ENCODE data around the gene ADAMTS1.

DNA sequence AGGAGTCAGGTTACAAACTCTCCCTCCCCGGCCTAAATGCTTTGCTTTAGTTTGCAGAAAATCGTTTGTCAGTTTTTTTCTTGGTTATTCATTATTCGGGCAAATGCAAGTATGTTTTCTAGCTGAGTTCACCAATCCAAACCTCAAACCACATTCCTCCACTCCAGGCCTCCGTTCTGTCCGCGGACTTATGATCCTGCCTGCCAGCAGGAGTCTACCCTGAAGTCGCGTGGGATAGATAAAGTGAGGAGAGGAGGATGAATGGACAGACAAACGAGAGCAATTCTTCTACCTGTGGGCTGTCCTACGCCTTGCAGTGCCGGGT is 1.3 kb downstream of the ADAMTS1 start:
- TF ChIP-seq, protein P1, sequence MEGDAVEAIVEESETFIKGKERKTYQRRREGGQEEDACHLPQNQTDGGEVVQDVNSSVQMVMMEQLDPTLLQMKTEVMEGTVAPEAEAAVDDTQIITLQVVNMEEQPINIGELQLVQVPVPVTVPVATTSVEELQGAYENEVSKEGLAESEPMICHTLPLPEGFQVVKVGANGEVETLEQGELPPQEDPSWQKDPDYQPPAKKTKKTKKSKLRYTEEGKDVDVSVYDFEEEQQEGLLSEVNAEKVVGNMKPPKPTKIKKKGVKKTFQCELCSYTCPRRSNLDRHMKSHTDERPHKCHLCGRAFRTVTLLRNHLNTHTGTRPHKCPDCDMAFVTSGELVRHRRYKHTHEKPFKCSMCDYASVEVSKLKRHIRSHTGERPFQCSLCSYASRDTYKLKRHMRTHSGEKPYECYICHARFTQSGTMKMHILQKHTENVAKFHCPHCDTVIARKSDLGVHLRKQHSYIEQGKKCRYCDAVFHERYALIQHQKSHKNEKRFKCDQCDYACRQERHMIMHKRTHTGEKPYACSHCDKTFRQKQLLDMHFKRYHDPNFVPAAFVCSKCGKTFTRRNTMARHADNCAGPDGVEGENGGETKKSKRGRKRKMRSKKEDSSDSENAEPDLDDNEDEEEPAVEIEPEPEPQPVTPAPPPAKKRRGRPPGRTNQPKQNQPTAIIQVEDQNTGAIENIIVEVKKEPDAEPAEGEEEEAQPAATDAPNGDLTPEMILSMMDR (conservative IDR thresholded peaks at IDR 0.05; ENCODE audit: low read length), result no peak
- TF ChIP-seq EZH2phosphoT487 (IDR thresholded peaks at IDR 0.05; ENCODE audit: borderline replicate concordance, low read depth, low read length), result no peak
